Activated gamma-delta T cell (primary cell): ENCODE data around the gene RFWD3.

Experiments used
- DNase-seq: peaks from one replicate; lab custom pipeline; 2025; lab: John Stamatoyannopoulos, UW

Gene RFWD3

GRCh38 chr16:74617206-74617788, 49.4 kb downstream of the RFWD3 start:
- DNase-seq = no peak

- DNase-seq = no peak
Measured at GRCh38 chr16:74611721-74612120, 55.0 kb downstream of the RFWD3 start.

GRCh38 chr16:74608944-74609343, 57.7 kb downstream of the RFWD3 start:
- DNase-seq = no peak

GRCh38 chr16:74608381-74608780, 58.3 kb downstream of the RFWD3 start:
- DNase-seq = no peak

DNA sequence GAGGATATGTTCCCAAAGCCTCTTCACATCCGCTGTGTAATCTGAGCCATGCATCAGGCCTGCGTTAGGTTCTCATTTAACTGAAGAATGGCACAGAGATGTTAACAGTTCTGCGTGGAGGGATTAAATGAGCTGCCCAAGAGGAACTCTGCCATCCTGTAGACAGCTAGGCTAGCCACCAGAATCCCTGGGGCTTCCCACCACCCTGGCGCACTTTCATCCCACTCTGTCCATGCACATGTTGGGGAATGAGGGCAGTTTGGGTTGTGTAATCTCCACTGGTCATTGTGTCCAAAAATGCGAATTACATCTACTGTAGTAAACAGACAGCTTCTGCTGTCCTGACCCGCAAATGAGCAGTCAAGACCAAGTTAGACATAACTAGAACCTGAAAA, 58.7 kb downstream of the RFWD3 start:
- no peak for DNase-seq

- no peak for DNase-seq
Measured at GRCh38 chr16:74607310-74607961, 59.2 kb downstream of the RFWD3 start.

DNA sequence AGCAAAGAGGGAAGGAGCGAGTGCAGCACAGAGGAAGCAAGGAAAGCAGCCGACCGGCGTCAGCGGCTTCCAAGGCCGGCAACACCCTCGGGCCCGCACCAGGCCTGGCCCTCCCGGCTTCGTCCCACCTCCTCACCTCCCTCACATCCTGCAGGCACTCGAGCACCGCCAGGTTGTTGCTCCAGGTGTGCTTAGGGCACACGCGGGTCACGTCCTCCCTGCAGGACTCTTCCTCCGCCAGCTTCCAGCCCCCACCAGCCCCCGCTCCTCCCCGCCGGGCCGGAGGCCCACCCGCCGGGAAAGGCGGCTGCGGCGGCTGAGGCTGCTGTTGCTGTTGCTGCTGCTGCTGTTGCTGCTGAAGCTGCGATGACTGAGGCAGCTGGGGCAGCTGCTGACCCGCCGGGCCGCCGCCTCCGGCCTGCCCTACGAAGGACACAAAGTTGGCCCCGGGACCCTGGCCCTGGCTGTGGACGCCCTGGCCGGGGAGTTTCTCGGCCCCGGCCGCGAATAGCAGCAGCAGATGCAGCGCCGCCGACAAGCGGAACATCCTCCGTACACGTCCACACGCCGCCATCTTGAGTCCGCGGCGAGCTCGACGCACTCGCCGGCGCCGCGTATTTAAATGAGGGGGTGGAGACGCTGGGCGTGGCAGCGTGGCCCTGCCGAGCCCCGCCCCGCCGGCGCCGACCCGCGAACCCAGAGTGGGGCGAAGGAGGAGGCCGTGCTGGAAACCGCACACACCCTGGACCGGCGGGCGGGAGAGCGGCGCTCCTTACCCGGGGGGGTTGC, 60.0 kb downstream of the RFWD3 start, which contains the start of gene GLG1:
TSS of gene GLG1 (minus strand) at position 594 of the 789 bp plus-strand sequence. CDS start at position 574, 20 bp downstream.
- peak; percentile 84 for DNase-seq

GRCh38 chr16:74605746-74606520, 60.7 kb downstream of the RFWD3 start:
- no peak for DNase-seq

DNA sequence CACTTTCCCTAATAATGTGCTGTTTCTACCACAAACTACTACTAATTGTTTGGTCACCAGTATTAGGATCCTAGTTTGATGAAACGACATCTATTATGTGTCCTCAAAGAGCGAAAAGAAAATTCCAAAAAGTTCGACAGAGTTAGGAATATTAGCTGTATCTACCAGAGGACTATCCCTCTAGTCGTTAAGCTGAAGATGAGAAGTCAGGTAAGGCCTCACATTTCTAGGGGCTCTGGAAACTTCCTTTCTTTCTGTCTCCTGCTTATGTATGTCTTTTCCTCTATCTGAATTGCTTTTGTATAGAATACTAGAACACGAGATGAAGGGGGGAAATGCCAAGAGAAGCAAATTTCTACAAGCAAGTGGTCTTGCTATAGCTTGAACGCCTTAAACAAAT, 61.3 kb downstream of the RFWD3 start:
- DNase-seq = no peak

DNA sequence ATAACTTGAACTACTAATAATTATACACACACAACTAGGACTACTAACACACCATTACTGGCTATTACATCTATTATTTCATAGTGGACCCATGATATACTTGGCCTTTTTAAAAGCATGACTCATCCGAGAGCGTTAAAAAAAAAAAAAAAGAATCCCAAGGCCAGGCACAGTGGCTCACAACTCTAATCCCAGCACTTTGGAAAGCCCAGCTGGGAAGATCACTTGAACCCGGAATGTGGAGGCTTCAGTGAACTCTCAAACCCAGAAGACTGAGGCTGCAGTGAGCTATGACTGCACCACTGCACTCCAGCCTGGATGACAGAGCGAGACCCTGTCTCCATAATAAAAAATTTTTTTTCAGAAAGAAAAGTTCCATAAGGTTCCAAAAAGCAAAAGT, 62.8 kb downstream of the RFWD3 start:
- DNase-seq = no peak

DNA sequence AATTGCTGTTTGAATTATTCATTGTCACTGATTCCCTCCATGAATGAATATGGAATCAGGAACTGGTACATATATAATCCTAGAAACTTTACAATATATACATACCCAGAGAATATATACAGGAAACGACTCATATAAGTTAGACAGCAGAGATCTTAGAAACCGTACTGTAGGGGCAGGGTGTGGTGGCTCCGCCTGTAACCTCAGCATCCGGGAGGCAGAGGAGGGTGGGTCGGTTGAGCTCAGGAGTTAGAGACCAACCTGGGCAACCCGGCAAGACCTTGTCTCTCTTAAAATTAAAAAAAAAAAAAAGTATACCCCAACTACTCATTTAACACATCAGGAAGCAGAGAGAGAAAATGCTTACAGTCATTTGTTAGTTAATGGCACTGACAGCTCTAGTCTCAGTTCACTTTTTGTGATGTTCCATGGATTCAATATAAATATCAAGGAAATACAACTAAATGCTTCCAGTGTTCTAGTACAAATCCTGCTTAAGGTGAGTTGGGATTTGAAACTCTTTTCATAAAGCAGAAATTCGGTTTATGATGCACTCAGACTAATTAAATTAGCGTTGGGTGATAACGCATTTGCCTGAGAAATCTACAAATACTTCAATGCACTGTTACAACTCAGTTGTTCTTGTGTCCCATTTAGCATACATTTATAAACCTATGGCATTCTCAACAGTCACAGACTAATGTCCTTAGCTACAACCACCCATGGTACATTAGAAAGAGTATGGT, 65.4 kb downstream of the RFWD3 start:
- DNase-seq = no peak

DNA sequence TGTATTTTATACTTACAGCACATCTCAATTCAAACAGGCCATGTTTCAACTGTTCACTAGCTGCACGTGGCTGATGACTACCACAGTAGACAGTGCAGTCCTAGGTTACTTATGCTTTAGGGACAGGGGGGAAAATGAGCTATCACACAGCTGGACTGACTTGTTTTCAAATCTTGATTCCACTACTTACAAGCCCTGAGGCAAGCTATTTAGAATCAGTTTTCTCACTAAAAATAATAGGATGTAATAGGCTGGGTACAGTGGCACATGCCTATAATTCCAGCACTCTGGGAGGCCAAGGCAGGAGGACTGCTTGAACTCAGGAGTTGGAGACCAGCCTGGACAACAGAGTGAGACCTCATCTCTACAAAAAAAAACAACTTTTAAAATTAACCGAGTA, 70.1 kb downstream of the RFWD3 start:
- no peak for DNase-seq

GRCh38 chr16:74592847-74593246, 73.8 kb downstream of the RFWD3 start:
- no peak for DNase-seq

DNA sequence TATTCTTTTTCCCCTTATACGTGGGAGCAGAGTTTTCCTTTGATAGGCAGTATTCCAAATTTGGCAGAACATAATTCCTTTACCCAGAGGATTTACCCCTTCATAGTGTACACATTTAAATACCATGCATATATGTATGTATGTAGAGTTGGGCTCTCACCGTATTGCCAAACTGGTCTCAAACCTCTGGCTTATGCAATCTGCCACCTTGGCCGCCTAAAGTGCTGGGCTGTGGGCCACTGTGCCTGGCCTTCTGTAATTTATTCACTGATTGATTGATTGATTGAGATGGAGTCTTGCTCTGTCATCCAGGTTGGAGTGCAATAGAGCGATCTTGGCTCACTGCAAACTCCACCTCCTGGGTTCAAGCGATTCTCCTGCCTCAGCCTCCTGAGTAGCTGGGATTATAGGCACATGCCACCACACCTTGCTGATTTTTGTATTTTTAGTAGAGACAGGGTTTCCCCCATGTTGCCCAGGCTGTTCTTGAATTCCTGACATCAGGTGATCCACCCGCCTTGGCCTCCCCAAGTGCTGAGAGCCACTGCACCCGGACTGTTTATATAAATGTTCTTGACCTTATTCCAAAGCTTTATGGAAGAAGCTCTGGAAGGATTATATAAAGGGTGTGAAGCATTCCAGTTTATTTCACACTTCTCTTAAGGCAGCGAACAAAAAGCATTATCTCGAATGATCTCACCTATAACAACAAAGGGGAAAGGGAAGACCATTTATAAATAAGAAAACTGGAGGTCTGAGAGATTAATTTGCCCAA, 74.6 kb downstream of the RFWD3 start:
- no peak for DNase-seq

DNA sequence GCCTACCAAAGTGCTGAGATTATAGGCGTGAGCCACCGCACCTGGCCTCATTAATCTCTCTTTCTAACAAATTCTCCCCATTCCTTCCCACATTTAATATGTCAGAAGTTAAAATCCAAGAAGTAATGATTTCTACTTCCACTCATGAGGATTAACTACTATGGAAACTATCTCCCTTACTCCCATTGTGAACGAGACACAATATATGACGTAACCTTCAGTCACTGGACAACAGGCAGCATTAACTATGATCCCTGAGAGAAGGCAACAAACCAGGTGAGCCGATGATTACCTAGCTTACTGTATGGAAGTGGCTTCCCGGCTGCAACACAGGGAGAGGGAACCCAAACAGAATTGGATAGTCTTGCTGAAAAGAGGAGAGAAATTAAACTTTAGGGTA, 79.7 kb downstream of the RFWD3 start:
- DNase-seq = no peak

DNA sequence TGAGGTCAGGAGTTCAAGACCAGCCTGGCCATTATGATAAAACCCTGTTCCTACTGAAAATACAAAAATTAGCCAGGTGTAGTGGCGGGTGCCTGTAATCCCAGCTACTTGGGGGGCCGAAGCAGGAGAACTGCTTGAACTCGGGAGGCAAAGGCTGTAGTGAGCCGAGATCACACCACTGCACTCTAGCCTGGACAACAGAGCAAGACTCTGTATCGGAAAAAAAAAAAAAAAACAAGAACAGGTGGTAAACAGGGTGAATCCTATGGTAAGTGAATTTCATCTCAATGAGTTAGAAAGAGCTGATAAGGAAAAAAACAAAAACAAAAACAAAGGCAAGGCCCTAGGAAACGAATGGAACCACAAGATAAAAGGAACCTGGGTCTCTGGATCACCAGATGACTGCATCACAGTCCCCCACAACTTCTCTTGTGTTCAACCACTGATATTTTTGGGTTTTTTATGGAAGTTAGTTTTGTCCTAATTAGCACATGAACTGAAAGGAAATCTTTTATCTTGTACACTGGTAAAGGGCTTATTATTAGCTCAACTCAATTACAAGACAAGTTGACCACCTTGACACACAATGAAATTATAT, 80.7 kb downstream of the RFWD3 start:
- DNase-seq = no peak

- no peak for DNase-seq
Measured at GRCh38 chr16:74583926-74584666, 82.6 kb downstream of the RFWD3 start.

- DNase-seq = no peak
Measured at GRCh38 chr16:74582970-74583369, 83.7 kb downstream of the RFWD3 start.

GRCh38 chr16:74580833-74581232, 85.8 kb downstream of the RFWD3 start:
- DNase-seq = no peak

GRCh38 chr16:74578838-74579237, 87.8 kb downstream of the RFWD3 start:
- no peak for DNase-seq
